ENCODE results near the gene DAP3. TPM values are rescaled to one million over a fixed set of nuclear protein-coding genes. Genes with fewer than 3 reads are reported as not detected.
A peak's percentile ranks its signal among the peaks of the same experiment; 100 is the strongest.
"Not testable (repeated sequence)": the region's sequence is repeated elsewhere in the genome, so short reads cannot be mapped to it uniquely, and the experiment has no call there.

The DAP3 gene
- total and polyA plus RNA-seq, 8 donors, result 52.7 to 106 (median 76.0) TPM

GRCh38 chr1:155713075-155713474 lies 24.2 kb downstream of the DAP3 start:
- H3K4me3 ChIP-seq, result no peak overlapping the region
- peaks cover 0 to 48% (median 39%) of the 10 kb centered on the region in 4 donors for H3K36me3 ChIP-seq
- H3K27ac ChIP-seq, result no peak overlapping the region
- no peaks in the 10 kb centered on the region for H3K9me3 ChIP-seq
- no peaks in the 10 kb centered on the region for H3K27me3 ChIP-seq
- H3K4me1 ChIP-seq, result peaks cover 0 to 6% (median 0%) of the 10 kb centered on the region in 4 donors
- 55 to 68% (median 61%) methylated on average over 2 of the region's 2 CpGs for WGBS, 5 donors
- intact Hi-C loops (cut with DNase I; ENCODE audit: low total_unique reads), result no loop called here
- TF ChIP-seq, protein P1, sequence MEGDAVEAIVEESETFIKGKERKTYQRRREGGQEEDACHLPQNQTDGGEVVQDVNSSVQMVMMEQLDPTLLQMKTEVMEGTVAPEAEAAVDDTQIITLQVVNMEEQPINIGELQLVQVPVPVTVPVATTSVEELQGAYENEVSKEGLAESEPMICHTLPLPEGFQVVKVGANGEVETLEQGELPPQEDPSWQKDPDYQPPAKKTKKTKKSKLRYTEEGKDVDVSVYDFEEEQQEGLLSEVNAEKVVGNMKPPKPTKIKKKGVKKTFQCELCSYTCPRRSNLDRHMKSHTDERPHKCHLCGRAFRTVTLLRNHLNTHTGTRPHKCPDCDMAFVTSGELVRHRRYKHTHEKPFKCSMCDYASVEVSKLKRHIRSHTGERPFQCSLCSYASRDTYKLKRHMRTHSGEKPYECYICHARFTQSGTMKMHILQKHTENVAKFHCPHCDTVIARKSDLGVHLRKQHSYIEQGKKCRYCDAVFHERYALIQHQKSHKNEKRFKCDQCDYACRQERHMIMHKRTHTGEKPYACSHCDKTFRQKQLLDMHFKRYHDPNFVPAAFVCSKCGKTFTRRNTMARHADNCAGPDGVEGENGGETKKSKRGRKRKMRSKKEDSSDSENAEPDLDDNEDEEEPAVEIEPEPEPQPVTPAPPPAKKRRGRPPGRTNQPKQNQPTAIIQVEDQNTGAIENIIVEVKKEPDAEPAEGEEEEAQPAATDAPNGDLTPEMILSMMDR (IDR thresholded peaks at IDR 0.05), result no peak
- TF ChIP-seq POLR2AphosphoS5 (IDR thresholded peaks at IDR 0.05), result no peak
- no peak for TF ChIP-seq POLR2A (IDR thresholded peaks at IDR 0.05)
- no peak for TF ChIP-seq EP300 (IDR thresholded peaks at IDR 0.05)
- DNase-seq, result peak in 1 of 2 donors; percentile 18

GRCh38 chr1:155715056-155715455 lies 26.2 kb downstream of the DAP3 start:
- H3K9me3 ChIP-seq; intact Hi-C loops (cut with DNase I; ENCODE audit: low total_unique reads); H3K27me3 ChIP-seq; DNase-seq; H3K27ac ChIP-seq; H3K4me3 ChIP-seq; H3K4me1 ChIP-seq: not testable (repeated sequence)
- peaks cover 0 to 60% (median 51%) of the 10 kb centered on the region in 4 donors for H3K36me3 ChIP-seq
- WGBS, 5 donors, result 89 to 100% (median 97%) methylated on average over 3 of the region's 3 CpGs

GRCh38 chr1:155715777-155716176 lies 26.9 kb downstream of the DAP3 start:
- no peak for DNase-seq
- peaks cover 0 to 6% (median 0%) of the 10 kb centered on the region in 4 donors for H3K4me1 ChIP-seq
- H3K27ac ChIP-seq, result no peak overlapping the region
- intact Hi-C loops (cut with DNase I; ENCODE audit: low total_unique reads), result no loop called here
- H3K4me3 ChIP-seq, result no peak overlapping the region
- WGBS, 5 donors, result 95 to 99% (median 97%) methylated on average over 5 of the region's 5 CpGs
- no peaks in the 10 kb centered on the region for H3K9me3 ChIP-seq
- no peaks in the 10 kb centered on the region for H3K27me3 ChIP-seq
- TF ChIP-seq POLR2A (IDR thresholded peaks at IDR 0.05) (no peak), EP300 (IDR thresholded peaks at IDR 0.05) (no peak), POLR2AphosphoS5 (IDR thresholded peaks at IDR 0.05) (no peak)
- TF ChIP-seq, protein P1 (IDR thresholded peaks at IDR 0.05), result no peak
- H3K36me3 ChIP-seq, result peaks cover 0 to 63% (median 52%) of the 10 kb centered on the region in 4 donors

GRCh38 chr1:155717041-155717440 lies 28.1 kb downstream of the DAP3 start:
- H3K27ac ChIP-seq, result peak overlapping the region in 1 of 5 donors; percentile 10
- peaks cover 5 to 74% (median 57%) of the 10 kb centered on the region in 4 donors for H3K36me3 ChIP-seq
- TF ChIP-seq POLR2AphosphoS5 (IDR thresholded peaks at IDR 0.05) (no peak), EP300 (IDR thresholded peaks at IDR 0.05) (no peak), POLR2A (IDR thresholded peaks at IDR 0.05) (no peak)
- TF ChIP-seq, protein P1 (IDR thresholded peaks at IDR 0.05), result no peak
- DNase-seq, result no peak
- no peaks in the 10 kb centered on the region for H3K9me3 ChIP-seq
- intact Hi-C loops (cut with DNase I; ENCODE audit: low total_unique reads), result no loop called here
- peaks cover 0 to 6% (median 0%) of the 10 kb centered on the region in 4 donors for H3K4me1 ChIP-seq
- no peaks in the 10 kb centered on the region for H3K27me3 ChIP-seq
- WGBS, 5 donors, result 85 to 88% (median 87%) methylated on average over 7 of the region's 7 CpGs
- H3K4me3 ChIP-seq, result no peak overlapping the region

GRCh38 chr1:155718524-155719115 lies 29.7 kb downstream of the DAP3 start:
- 89 to 95% (median 95%) methylated on average over 6 of the region's 6 CpGs for WGBS, 5 donors
- H3K9me3 ChIP-seq; DNase-seq; H3K4me3 ChIP-seq; H3K27ac ChIP-seq; H3K27me3 ChIP-seq; intact Hi-C loops (cut with DNase I; ENCODE audit: low total_unique reads); H3K4me1 ChIP-seq: not testable (repeated sequence)
- H3K36me3 ChIP-seq, result peaks cover 9 to 67% (median 60%) of the 10 kb centered on the region in 4 donors

Data from stomach (tissue), 9 donors.